Measurements from ENCODE around the gene TMEM163.

GRCh38 chr2:134573085-134573370 lies 145.8 kb downstream of the TMEM163 start:
- no peak for TF ChIP-seq ZNF707 (tag by site-specific recombination; IDR thresholded peaks at IDR 0.05)
- no peak for TF ChIP-seq HOXD13 (CRISPR knock-in tag; IDR thresholded peaks at IDR 0.05; ENCODE audit: borderline replicate concordance)
- TF ChIP-seq ZNF157 (tag by site-specific recombination; IDR thresholded peaks at IDR 0.05) = no peak
- TF ChIP-seq, protein P1, sequence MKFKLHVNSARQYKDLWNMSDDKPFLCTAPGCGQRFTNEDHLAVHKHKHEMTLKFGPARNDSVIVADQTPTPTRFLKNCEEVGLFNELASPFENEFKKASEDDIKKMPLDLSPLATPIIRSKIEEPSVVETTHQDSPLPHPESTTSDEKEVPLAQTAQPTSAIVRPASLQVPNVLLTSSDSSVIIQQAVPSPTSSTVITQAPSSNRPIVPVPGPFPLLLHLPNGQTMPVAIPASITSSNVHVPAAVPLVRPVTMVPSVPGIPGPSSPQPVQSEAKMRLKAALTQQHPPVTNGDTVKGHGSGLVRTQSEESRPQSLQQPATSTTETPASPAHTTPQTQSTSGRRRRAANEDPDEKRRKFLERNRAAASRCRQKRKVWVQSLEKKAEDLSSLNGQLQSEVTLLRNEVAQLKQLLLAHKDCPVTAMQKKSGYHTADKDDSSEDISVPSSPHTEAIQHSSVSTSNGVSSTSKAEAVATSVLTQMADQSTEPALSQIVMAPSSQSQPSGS (tag by site-specific recombination; IDR thresholded peaks at IDR 0.05; ENCODE audit: low read depth) = no peak
- TF ChIP-seq ZNF777 (tag by site-specific recombination; IDR thresholded peaks at IDR 0.05; ENCODE audit: borderline replicate concordance) = no peak
- TF ChIP-seq, protein P2, sequence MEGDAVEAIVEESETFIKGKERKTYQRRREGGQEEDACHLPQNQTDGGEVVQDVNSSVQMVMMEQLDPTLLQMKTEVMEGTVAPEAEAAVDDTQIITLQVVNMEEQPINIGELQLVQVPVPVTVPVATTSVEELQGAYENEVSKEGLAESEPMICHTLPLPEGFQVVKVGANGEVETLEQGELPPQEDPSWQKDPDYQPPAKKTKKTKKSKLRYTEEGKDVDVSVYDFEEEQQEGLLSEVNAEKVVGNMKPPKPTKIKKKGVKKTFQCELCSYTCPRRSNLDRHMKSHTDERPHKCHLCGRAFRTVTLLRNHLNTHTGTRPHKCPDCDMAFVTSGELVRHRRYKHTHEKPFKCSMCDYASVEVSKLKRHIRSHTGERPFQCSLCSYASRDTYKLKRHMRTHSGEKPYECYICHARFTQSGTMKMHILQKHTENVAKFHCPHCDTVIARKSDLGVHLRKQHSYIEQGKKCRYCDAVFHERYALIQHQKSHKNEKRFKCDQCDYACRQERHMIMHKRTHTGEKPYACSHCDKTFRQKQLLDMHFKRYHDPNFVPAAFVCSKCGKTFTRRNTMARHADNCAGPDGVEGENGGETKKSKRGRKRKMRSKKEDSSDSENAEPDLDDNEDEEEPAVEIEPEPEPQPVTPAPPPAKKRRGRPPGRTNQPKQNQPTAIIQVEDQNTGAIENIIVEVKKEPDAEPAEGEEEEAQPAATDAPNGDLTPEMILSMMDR (tag by site-specific recombination; IDR thresholded peaks at IDR 0.05) = no peak
- TF ChIP-seq, protein P3, sequence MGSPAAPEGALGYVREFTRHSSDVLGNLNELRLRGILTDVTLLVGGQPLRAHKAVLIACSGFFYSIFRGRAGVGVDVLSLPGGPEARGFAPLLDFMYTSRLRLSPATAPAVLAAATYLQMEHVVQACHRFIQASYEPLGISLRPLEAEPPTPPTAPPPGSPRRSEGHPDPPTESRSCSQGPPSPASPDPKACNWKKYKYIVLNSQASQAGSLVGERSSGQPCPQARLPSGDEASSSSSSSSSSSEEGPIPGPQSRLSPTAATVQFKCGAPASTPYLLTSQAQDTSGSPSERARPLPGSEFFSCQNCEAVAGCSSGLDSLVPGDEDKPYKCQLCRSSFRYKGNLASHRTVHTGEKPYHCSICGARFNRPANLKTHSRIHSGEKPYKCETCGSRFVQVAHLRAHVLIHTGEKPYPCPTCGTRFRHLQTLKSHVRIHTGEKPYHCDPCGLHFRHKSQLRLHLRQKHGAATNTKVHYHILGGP (tag by site-specific recombination; IDR thresholded peaks at IDR 0.05) = no peak
- no peak for TF ChIP-seq ZNF560 (tag by site-specific recombination; IDR thresholded peaks at IDR 0.05; ENCODE audit: borderline replicate concordance)
- TF ChIP-seq ZNF24 (tag by site-specific recombination; IDR thresholded peaks at IDR 0.05) = no peak
- no peak for TF ChIP-seq ZNF571 (tag by site-specific recombination; IDR thresholded peaks at IDR 0.05)
- no peak for TF ChIP-seq ZNF785 (tag by site-specific recombination; IDR thresholded peaks at IDR 0.05)
